ENCODE results near the gene UNC45A.

- no peak for TF ChIP-seq CTCF (IDR thresholded peaks at IDR 0.05; ENCODE audit: control extremely low read depth in 1 of 3, insufficient read depth in 1 of 3, low read depth in 1 of 3, low read length in 3 of 3)
- no peak for TF ChIP-seq YY1 (IDR thresholded peaks at IDR 0.05; ENCODE audit: low read depth, low read length)
- TF ChIP-seq MAFK (IDR thresholded peaks at IDR 0.05; ENCODE audit: low read depth, low read length), result no peak
- no peak for TF ChIP-seq POLR2A (IDR thresholded peaks at IDR 0.05; ENCODE audit: control extremely low read depth in 1 of 2, low read depth in 2 of 2, low read length in 2 of 2)
- TF ChIP-seq TAF7 (optimal IDR thresholded peaks at IDR 0.05; ENCODE audit: borderline replicate concordance, low read depth, low read length), result no peak
- TF ChIP-seq CREB1 (IDR thresholded peaks at IDR 0.05), result no peak
- TF ChIP-seq EP300 (IDR thresholded peaks at IDR 0.05; ENCODE audit: borderline replicate concordance in 1 of 2, low read depth in 2 of 2, low read length in 2 of 2), result no peak
- no peak for TF ChIP-seq TEAD4 (IDR thresholded peaks at IDR 0.05; ENCODE audit: low read depth, low read length)
- no peak for TF ChIP-seq TAF1 (IDR thresholded peaks at IDR 0.05; ENCODE audit: low read depth, low read length)
- no peak for TF ChIP-seq EZH2 (IDR thresholded peaks at IDR 0.05; ENCODE audit: low read depth, low read length, severe bottlenecking)
- no peak for TF ChIP-seq NANOG (IDR thresholded peaks at IDR 0.05; ENCODE audit: insufficient read depth, low read depth, low read length, poor library complexity, severe bottlenecking)
These were observed 25.1 kb upstream of the UNC45A start for GRCh38 chr15:90909976-90910375.
